Lower lobe of right lung (tissue), 2 donors: Measurements from ENCODE around the gene PRIMA1. TPM values are rescaled to one million over a fixed set of nuclear protein-coding genes. Genes with fewer than 3 reads are reported as not detected.

ENCODE experiments used
- ATAC-seq, 2 donors: fragments of 200-7000 bp; cut with Tn5 transposase; one replicate each; pipeline ENCODE4 v1.9.1; 2020 to 2022; ENCODE audit warnings: mild to moderate bottlenecking in 2 of 2, moderate library complexity in 2 of 2
- DNase-seq: peaks from one replicate; pipeline ENCODE4 v3.0.0-alpha.2; 2020
- H3K27ac ChIP-seq: fragments of 200-600 bp; one replicate; pipeline ENCODE4 v1.8.0; 2022
- H3K27me3 ChIP-seq: fragments of 200-600 bp; one replicate; pipeline ENCODE4 v1.8.0; 2022; ENCODE audit warnings: low read depth
- H3K36me3 ChIP-seq: fragments of 200-600 bp; one replicate; pipeline ENCODE4 v1.8.0; 2022; ENCODE audit warnings: mild to moderate bottlenecking
- H3K4me1 ChIP-seq: fragments of 200-600 bp; one replicate; pipeline ENCODE4 v1.8.0; 2022
- H3K4me3 ChIP-seq: fragments of 200-600 bp; one replicate; pipeline ENCODE4 v1.8.0; 2022; ENCODE audit warnings: mild to moderate bottlenecking
- H3K9me3 ChIP-seq: fragments of 200-600 bp; one replicate; pipeline ENCODE4 v1.8.0; 2022
- intact Hi-C: fragments of 100-400 bp; cut with DNase I; formaldehyde crosslinking; loops from one replicate; pipeline ENCODE4 v1.11.0; 2022
- total RNA-seq: library from RNA; stranded (reverse); fragmentation: NEBNext Ultra II Directional; extraction: Animal tissue kit (Norgen Biotek cat#: 25700); gene quantifications from one replicate; pipeline ENCODE4 v1.2.1, GENCODE V29; 2021
- TF ChIP-seq, protein P1 (sequence below): fragments of 200-600 bp; IDR thresholded peaks from one replicate; pipeline ENCODE4 v1.8.0; 2022; ENCODE audit warnings: antibody characterized with exemption, mild to moderate bottlenecking
- donor health status: DM: no; HTN: yes; CAD: no; lungs with severe emphysema.

The PRIMA1 gene
- total RNA-seq, 1 donor from 2014 or later = 3.0 TPM

DNA sequence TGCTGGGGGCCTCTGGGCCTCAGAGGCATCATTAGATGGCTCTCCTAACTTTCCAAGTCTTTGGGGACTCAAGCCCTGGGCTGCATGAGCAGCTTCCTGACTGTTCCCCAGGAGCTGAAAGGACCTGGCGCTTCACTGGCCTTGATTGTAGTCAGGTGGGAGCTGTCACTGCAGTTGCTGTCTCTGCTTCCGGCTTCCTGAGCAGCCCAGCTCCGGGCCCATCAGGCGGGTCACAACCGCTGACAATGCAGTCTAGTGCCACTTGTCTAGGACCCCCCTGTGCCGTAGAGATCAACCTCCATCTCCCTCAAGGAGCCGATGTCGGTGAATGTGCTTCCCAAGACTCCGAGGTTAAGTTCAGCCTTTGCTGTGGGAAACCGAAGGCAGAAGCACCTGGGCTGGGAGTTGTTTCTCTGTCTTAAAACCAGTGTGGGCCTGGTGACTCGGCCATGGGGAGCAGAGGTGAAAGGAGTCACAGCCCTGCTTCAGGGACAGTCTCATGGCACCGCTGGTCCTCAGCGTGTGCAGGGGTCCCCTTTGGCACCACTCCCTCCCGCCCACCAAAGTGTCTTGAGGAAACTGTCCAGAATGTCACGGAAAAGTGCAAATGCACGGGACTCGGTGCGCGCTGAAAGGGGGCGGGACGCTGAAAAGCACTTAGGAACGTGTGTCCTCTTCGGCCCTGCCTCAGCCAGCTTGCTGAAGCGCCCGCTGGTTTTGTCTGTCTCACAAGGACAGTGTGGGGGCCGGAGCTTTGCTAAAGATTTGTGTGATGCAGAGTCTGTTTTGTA lies 44.8 kb downstream of the PRIMA1 start:
- ATAC-seq (no peak), DNase-seq (no peak)
- Histone ChIP-seq H3K27me3 (peaks cover 13% of the 10 kb centered on the region), H3K4me3 (no peak overlapping the region), H3K36me3 (no peaks in the 10 kb centered on the region), H3K9me3 (no peaks in the 10 kb centered on the region), H3K4me1 (no peaks in the 10 kb centered on the region), H3K27ac (no peak overlapping the region)
- TF ChIP-seq, protein P1, sequence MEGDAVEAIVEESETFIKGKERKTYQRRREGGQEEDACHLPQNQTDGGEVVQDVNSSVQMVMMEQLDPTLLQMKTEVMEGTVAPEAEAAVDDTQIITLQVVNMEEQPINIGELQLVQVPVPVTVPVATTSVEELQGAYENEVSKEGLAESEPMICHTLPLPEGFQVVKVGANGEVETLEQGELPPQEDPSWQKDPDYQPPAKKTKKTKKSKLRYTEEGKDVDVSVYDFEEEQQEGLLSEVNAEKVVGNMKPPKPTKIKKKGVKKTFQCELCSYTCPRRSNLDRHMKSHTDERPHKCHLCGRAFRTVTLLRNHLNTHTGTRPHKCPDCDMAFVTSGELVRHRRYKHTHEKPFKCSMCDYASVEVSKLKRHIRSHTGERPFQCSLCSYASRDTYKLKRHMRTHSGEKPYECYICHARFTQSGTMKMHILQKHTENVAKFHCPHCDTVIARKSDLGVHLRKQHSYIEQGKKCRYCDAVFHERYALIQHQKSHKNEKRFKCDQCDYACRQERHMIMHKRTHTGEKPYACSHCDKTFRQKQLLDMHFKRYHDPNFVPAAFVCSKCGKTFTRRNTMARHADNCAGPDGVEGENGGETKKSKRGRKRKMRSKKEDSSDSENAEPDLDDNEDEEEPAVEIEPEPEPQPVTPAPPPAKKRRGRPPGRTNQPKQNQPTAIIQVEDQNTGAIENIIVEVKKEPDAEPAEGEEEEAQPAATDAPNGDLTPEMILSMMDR = no peak
- intact Hi-C loops = no loop called here

DNA sequence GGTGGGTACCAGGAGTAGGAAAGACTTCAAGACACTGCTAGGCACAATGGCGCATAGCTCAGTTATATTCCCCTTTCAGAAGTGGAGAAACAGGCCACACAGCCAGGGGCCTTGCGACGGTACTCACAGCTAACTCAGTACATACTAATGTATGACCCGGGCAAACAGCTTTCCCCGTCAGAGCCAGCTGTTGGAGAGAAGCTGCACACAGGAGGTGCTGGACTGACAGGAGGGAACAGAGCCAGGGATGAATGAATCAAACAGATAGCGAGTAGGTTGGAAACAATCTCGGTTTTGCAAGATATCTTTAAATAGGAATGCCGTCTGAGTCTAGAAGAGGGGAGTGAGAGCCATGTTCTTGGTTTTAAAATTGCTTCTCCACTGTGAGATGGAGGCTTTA lies 45.5 kb downstream of the PRIMA1 start:
- TF ChIP-seq, protein P1 = no peak
- H3K4me3 ChIP-seq = no peak overlapping the region
- DNase-seq (no peak), ATAC-seq (no peak)
- no peaks in the 10 kb centered on the region for H3K9me3 ChIP-seq
- H3K4me1 ChIP-seq = no peaks in the 10 kb centered on the region
- H3K27ac ChIP-seq = no peak overlapping the region
- intact Hi-C loops = no loop called here
- peaks cover 15% of the 10 kb centered on the region for H3K27me3 ChIP-seq
- H3K36me3 ChIP-seq = no peaks in the 10 kb centered on the region

DNA sequence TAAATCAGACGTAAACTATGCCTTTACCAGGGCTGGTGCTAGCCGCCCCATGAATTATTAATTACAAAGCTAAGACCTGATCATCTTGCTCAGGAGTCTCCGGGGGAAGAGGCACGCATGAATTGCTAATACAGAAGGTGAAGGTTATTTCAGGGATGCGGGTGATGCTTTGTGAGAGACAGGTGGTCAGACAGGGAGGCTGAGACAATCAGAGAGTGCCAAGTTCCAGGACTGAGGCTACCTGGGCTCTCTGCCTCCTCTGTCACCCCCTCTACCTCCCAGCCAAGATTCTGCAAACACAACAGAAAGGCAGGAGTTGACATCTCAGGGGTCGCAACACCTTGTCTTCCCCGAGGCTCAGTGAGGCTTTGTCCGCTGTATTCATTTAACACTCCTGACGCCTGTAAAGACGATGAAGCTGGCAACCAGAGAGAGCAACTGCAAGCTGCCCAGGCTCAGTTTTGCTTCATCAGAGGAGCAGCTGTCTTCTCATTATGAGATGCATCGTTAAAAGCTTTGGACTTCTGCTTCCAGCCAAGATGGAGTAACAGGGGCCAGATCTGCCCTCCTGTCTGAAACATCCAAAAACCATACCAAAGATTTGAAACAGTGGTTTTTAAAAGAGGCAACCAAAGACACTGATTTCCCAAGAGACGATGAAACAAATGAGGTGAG lies 46.6 kb downstream of the PRIMA1 start:
- Histone ChIP-seq H3K27me3 (peaks cover 18% of the 10 kb centered on the region), H3K36me3 (no peaks in the 10 kb centered on the region), H3K9me3 (no peaks in the 10 kb centered on the region), H3K27ac (no peak overlapping the region), H3K4me1 (no peaks in the 10 kb centered on the region), H3K4me3 (no peak overlapping the region)
- TF ChIP-seq, protein P1 = no peak
- DNase-seq (no peak), ATAC-seq (no peak)
- intact Hi-C loops = no loop called here

DNA sequence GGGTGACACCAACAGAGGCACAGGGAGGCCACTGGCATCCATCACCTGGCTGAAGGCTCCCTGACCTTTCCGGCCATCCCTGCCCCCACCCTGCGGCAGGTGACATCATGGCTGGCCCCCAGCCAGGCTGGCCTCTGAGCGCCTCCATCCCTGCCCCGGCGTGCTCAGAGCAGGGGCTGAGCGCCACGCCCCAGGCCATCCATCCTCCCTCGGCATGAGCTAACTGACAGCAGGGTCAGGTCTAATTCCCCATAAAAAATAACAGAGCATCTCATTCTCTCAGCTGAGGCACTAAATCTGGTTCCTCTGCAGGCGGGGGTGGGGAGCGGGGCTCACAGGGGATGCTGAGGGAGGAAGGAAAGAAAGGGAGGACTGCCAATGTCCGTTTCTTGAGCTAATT lies 50.7 kb downstream of the PRIMA1 start:
- intact Hi-C loops = no loop called here
- peaks cover 4% of the 10 kb centered on the region for H3K27me3 ChIP-seq
- H3K4me3 ChIP-seq = no peak overlapping the region
- TF ChIP-seq, protein P1 = no peak
- ATAC-seq = no peak
- H3K27ac ChIP-seq = no peak overlapping the region
- no peaks in the 10 kb centered on the region for H3K9me3 ChIP-seq
- H3K36me3 ChIP-seq = no peaks in the 10 kb centered on the region
- H3K4me1 ChIP-seq = no peaks in the 10 kb centered on the region
- no peak for DNase-seq

DNA sequence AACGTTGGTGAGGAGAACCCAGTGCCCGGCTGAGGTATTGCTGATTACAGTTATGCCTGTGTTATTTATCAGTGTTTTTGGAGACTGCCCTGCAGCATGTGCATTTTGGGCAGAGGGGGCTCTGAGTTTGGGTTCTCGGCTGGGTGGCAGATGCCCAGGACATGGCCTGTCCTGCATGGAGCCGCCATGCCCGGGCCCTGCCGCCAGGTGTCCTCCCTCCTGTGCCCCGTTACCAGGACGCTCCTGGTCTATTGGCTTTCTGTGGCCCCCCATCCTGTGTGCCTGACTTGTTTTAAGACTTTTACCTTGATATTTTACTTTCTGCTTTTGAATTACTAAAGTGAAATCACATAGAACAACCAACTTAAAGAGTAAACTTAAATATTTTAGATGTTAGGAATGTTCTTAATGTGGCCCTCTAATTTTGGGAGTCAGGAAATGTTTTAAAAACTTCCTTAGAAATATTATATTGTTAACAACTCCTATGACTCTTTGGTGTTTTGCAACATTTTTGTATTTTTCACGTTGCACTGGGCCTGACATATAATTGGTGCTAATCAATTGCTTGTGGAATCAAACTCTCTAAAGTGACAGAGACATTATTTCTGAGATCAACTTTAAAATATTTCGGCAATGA lies 51.8 kb downstream of the PRIMA1 start:
- intact Hi-C loops = no loop called here
- Histone ChIP-seq H3K27me3 (peaks cover 4% of the 10 kb centered on the region), H3K27ac (no peak overlapping the region), H3K4me3 (no peak overlapping the region), H3K9me3 (no peaks in the 10 kb centered on the region), H3K4me1 (no peaks in the 10 kb centered on the region), H3K36me3 (no peaks in the 10 kb centered on the region)
- TF ChIP-seq, protein P1 = peak; percentile 10
- ATAC-seq = no peak
- DNase-seq = no peak
